Endothelial cell of umbilical vein (primary cell): ENCODE data around the gene EFNA5. TPM values are rescaled to one million over a fixed set of nuclear protein-coding genes. Genes with fewer than 3 reads are reported as not detected.
A peak's percentile ranks its signal among the peaks of the same experiment; 100 is the strongest.

ENCODE experiments used
- BruUV-seq: library from RNA; stranded (reverse); fragments of 400-500 nt; replicated peaks from 2 replicates; lab custom pipeline; 2021; lab: Mats Ljungman, UMichigan
- CTCF ChIA-PET: fragments of 300-600, 350-600 bp; sonication (Branson Sonifier 250); formaldehyde crosslinking; loops from one replicate; lab custom pipeline; 2021; ENCODE audit warnings: antibody characterized with exemption, inconsistent platforms; lab: Charles Lee
- POLR2A ChIA-PET: fragments of 300-600, 350-600 bp; sonication (Branson Sonifier 250); formaldehyde crosslinking; loops from one replicate; lab custom pipeline; 2021; ENCODE audit warnings: antibody characterized with exemption, inconsistent platforms; lab: Charles Lee
- DNase-seq: peaks from one replicate; pipeline ENCODE4 v3.0.0-alpha.2; 2011; ENCODE audit warnings: low read depth, low spot score
- FAIRE-seq: peaks from 2 replicates; lab custom pipeline; 2011; peaks lifted over from hg19 to GRCh38; lab: Jason Lieb, UNC
- H2AFZ ChIP-seq: 2 replicates; pipeline ENCODE4 v1.6.0; 2012; ENCODE audit warnings: low read depth, low read length, control low read depth, inconsistent platforms
- H3K27ac ChIP-seq: 2 replicates; pipeline ENCODE4 v1.5.1; 2011; ENCODE audit warnings: low read depth, mild to moderate bottlenecking, control low read depth, low read length, moderate library complexity; ENCODE audit not compliant: insufficient read depth
- H3K27me3 ChIP-seq, 2 experiments: 2 replicates each; pipeline versions ENCODE4 v1.6.0 to v1.6.1; 2011; ENCODE audit warnings: low read length in 2 of 2, mixed read lengths in 1 of 2; ENCODE audit not compliant: control insufficient read depth in 2 of 2, insufficient read depth in 2 of 2
- H3K36me3 ChIP-seq, 2 experiments: 2 replicates in 1 of 2; 3 replicates in 1 of 2; pipeline ENCODE4 v1.5.1; 2011; ENCODE audit warnings: low read length in 2 of 2, mild to moderate bottlenecking in 1 of 2, moderate library complexity in 1 of 2; ENCODE audit not compliant: control insufficient read depth in 2 of 2, insufficient read depth in 2 of 2; ENCODE audit errors: extremely low read depth in 1 of 2
- H3K4me1 ChIP-seq: 3 replicates; pipeline ENCODE4 v1.5.1; 2011; ENCODE audit warnings: mild to moderate bottlenecking, low read length; ENCODE audit not compliant: control insufficient read depth, insufficient read depth; ENCODE audit errors: extremely low read depth
- H3K4me2 ChIP-seq: 2 replicates; pipeline ENCODE4 v1.6.1; 2011; ENCODE audit warnings: low read length, control low read depth, mixed read lengths; ENCODE audit not compliant: insufficient read depth
- H3K4me3 ChIP-seq, 3 experiments: fragments of 200-600 bp in 1 of 3; sonication (generic), shearing (Covaris generic) in 1 of 3; replicated peaks in 1 of 3; 2 replicates each; pipeline ENCODE4 v1.5.1; 2011 to 2016; ENCODE audit warnings: control low read depth in 3 of 3, low read length in 3 of 3, mild to moderate bottlenecking in 2 of 3, inconsistent platforms in 1 of 3, low read depth in 1 of 3, moderate library complexity in 1 of 3; ENCODE audit not compliant: insufficient read depth in 1 of 3
- H3K79me2 ChIP-seq: 2 replicates; pipeline ENCODE4 v1.6.0; 2012; ENCODE audit warnings: low read length, inconsistent platforms; ENCODE audit not compliant: control insufficient read depth, insufficient read depth
- H3K9ac ChIP-seq: replicated peaks from 2 replicates; pipeline ENCODE3; 2011; ENCODE audit warnings: low read length, control low read depth; ENCODE audit not compliant: insufficient read depth; ENCODE audit errors: extremely low read depth
- H3K9me1 ChIP-seq: replicated peaks from 3 replicates; pipeline ENCODE4 v1.6.0; 2011; ENCODE audit warnings: mild to moderate bottlenecking, low read length; ENCODE audit not compliant: control insufficient read depth, insufficient read depth; ENCODE audit errors: extremely low read depth
- H3K9me3 ChIP-seq: replicated peaks from 2 replicates; pipeline ENCODE4 v1.5.1; 2012; ENCODE audit warnings: low read length, inconsistent platforms; ENCODE audit not compliant: control insufficient read depth, insufficient read depth
- H4K20me1 ChIP-seq: replicated peaks from 2 replicates; pipeline ENCODE3; 2011; ENCODE audit warnings: mild to moderate bottlenecking, low read length; ENCODE audit not compliant: control insufficient read depth, insufficient read depth; ENCODE audit errors: extremely low read depth
- CTCF ChIP-seq, 2 donors: IDR thresholded peaks; 1 replicate in 1 of 2; 2 replicates in 1 of 2; pipeline ENCODE4 v1.5.1; 2011; ENCODE audit warnings: low read length in 2 of 2, mild to moderate bottlenecking in 2 of 2, moderate library complexity in 2 of 2, control low read depth in 1 of 2, inconsistent platforms in 1 of 2, low read depth in 1 of 2; ENCODE audit not compliant: insufficient read depth in 1 of 2; ENCODE audit errors: extremely low read depth in 1 of 2
- MAX ChIP-seq: IDR thresholded peaks from 2 replicates; pipeline ENCODE4 v1.6.1; 2011; ENCODE audit not compliant: insufficient read depth, insufficient read length
- MYC ChIP-seq: IDR thresholded peaks from one replicate; pipeline ENCODE4 v1.6.1; 2011; ENCODE audit warnings: mild to moderate bottlenecking, low read depth, low read length
- dilution Hi-C: fragments of 300-500 bp; cut with MboI; formaldehyde crosslinking; loops from one replicate; pipeline ENCODE4 v1.15.0; 2019; ENCODE audit warnings: low sequenced_read_pairs; ENCODE audit not compliant: extremely low pct_ligation_motif_present
- intact Hi-C: fragments of 100-400 bp; cut with micrococcal nuclease; formaldehyde crosslinking; loops from one replicate; pipeline ENCODE4 v1.10.0; 2022
- polyA plus RNA-seq, 4 experiments: library from polyadenylated mRNA; depleted of rRNA in 3 of 4; stranded (reverse) in 3 of 4; unstranded in 1 of 4; fragments of >200 nt; gene quantifications; 2 replicates each; pipeline versions ENCODE4 v1.2.1 to v1.2.3, GENCODE V29; 2011 to 2012; ENCODE audit warnings: missing spikeins in 1 of 4
- total RNA-seq: library from RNA; stranded (reverse); gene quantifications from 2 replicates; pipeline ENCODE4 v1.2.3, GENCODE V29; 2021

The EFNA5 gene
- total and polyA plus RNA-seq, 2 donors (not counting 3 experiments of a cell fraction or from before 2014, with no cell fraction given): 13.6 to 22.1 TPM

- CTCF ChIA-PET: no interaction called here
- BruUV-seq: no TSS peak
Observed at GRCh38 chr5:107576736-107577393, 93.9 kb downstream of the EFNA5 start.

More at GRCh38 chr5:107576736-107577393, 93.9 kb downstream of the EFNA5 start:
- Histone ChIP-seq H3K9ac (no peak overlapping the region), H3K4me3 (no peak overlapping the region), H3K36me3 (no peaks in the 10 kb centered on the region), H3K9me3 (no peaks in the 10 kb centered on the region), H3K27ac (no peak overlapping the region), H3K27me3 (no peaks in the 10 kb centered on the region), H3K9me1 (no peaks in the 10 kb centered on the region), H3K79me2 (peaks cover 3% of the 10 kb centered on the region), H4K20me1 (no peaks in the 10 kb centered on the region), H2AFZ (no peak overlapping the region), H3K4me1 (peaks cover 16% of the 10 kb centered on the region), H3K4me2 (peak overlapping the region; percentile 56)
- dilution Hi-C loops: no loop called here
- intact Hi-C loops: loop anchor here (2.0 to 10.0 kb wide), 3 partner anchors 22 to 1312 kb away; no protein-coding TSS in a partner anchor
- DNase-seq (no peak), FAIRE-seq (no peak)
- no peak for TF ChIP-seq MYC
- TF ChIP-seq MAX: no peak
- no peak for TF ChIP-seq CTCF (IDR thresholded peaks at IDR 0.05; ENCODE audit: extremely low read depth in 1 of 2, insufficient read depth in 1 of 2, low read depth in 1 of 2, low read length in 2 of 2)
- POLR2A ChIA-PET: no interaction called here
